NB4 (cell line): ENCODE data around the gene FIP1L1.

Experiments
- POLR2A ChIP-seq: IDR thresholded peaks from 2 replicates; pipeline ENCODE4 v1.6.1; 2011; ENCODE audit warnings: mild to moderate bottlenecking; ENCODE audit not compliant: insufficient read length; ENCODE audit errors: extremely low read depth
- TF ChIP-seq, protein P1 (sequence below): IDR thresholded peaks from one replicate; pipeline ENCODE4 v1.5.1; 2012; ENCODE audit warnings: low read depth, low read length

DNA sequence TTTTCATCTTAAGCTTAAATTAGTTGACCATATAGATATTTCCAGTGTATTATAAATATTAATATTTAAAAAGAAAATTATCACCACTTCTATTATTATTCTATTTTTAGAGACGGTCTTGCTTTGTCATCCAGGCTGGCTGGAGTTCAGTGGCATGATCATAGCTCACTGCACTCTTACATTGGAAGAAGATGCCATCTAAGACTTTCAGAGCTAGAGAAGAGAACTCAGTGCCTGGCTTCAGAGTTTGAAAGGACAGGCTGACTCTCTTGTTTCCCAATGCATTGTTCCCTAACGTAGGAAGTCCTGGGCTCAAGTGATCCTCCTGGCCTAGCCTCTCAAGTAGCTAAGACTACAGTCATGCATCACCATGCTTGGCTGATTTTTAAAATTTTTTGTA, 75.9 kb downstream of the FIP1L1 start:
- TF ChIP-seq, protein P1, sequence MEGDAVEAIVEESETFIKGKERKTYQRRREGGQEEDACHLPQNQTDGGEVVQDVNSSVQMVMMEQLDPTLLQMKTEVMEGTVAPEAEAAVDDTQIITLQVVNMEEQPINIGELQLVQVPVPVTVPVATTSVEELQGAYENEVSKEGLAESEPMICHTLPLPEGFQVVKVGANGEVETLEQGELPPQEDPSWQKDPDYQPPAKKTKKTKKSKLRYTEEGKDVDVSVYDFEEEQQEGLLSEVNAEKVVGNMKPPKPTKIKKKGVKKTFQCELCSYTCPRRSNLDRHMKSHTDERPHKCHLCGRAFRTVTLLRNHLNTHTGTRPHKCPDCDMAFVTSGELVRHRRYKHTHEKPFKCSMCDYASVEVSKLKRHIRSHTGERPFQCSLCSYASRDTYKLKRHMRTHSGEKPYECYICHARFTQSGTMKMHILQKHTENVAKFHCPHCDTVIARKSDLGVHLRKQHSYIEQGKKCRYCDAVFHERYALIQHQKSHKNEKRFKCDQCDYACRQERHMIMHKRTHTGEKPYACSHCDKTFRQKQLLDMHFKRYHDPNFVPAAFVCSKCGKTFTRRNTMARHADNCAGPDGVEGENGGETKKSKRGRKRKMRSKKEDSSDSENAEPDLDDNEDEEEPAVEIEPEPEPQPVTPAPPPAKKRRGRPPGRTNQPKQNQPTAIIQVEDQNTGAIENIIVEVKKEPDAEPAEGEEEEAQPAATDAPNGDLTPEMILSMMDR = no peak
- no peak for TF ChIP-seq POLR2A
